GM18861 (cell line): ENCODE measurements around the gene EDC3.
"Not testable (repeated sequence)": the region's sequence is repeated elsewhere in the genome, so short reads cannot be mapped to it uniquely, and the experiment has no call there.

Source experiments
- ATAC-seq: cut with Tn5 transposase; IDR thresholded peaks from one replicate; pipeline ENCODE4 v1.9.1; 2021; ENCODE audit not compliant: unreplicated experiment

EDC3 gene

GRCh38 chr15:74710319-74711094, 14.7 kb upstream of the EDC3 start:
- no peak for ATAC-seq

GRCh38 chr15:74709892-74710291, 14.1 kb upstream of the EDC3 start:
- no peak for ATAC-seq

GRCh38 chr15:74709011-74709410, 13.2 kb upstream of the EDC3 start:
- no peak for ATAC-seq

- ATAC-seq = no peak
Measured at GRCh38 chr15:74696808-74697207, 984 bp upstream of the EDC3 start.

- peak; percentile 19 for ATAC-seq
Measured at GRCh38 chr15:74696398-74696729, 540 bp upstream of the EDC3 start.

GRCh38 chr15:74692327-74692726, 3.5 kb downstream of the EDC3 start:
- no peak for ATAC-seq

- no peak for ATAC-seq
Measured at GRCh38 chr15:74683758-74684157, 12.1 kb downstream of the EDC3 start.

- ATAC-seq = no peak
Measured at GRCh38 chr15:74682954-74683353, 12.9 kb downstream of the EDC3 start.

- ATAC-seq = no peak
Measured at GRCh38 chr15:74680456-74680855, 15.4 kb downstream of the EDC3 start.

GRCh38 chr15:74676801-74677200, 19.0 kb downstream of the EDC3 start:
- no peak for ATAC-seq

GRCh38 chr15:74674161-74674560, 21.7 kb downstream of the EDC3 start:
- no peak for ATAC-seq

- no peak for ATAC-seq
Measured at GRCh38 chr15:74669627-74670026, 26.2 kb downstream of the EDC3 start.

GRCh38 chr15:74667975-74668374, 27.8 kb downstream of the EDC3 start:
- no peak for ATAC-seq

- ATAC-seq = no peak
Measured at GRCh38 chr15:74664670-74665069, 31.2 kb downstream of the EDC3 start.

- no peak for ATAC-seq
Measured at GRCh38 chr15:74664028-74664616, 31.7 kb downstream of the EDC3 start.

- ATAC-seq = no peak
Measured at GRCh38 chr15:74663303-74664027, 32.4 kb downstream of the EDC3 start.

- no peak for ATAC-seq
Measured at GRCh38 chr15:74662064-74662860, 33.6 kb downstream of the EDC3 start.

- not testable (repeated sequence) for ATAC-seq
Measured at GRCh38 chr15:74661280-74661679, 34.5 kb downstream of the EDC3 start.

- no peak for ATAC-seq
Measured at GRCh38 chr15:74657846-74658245, 38.0 kb downstream of the EDC3 start.

- no peak for ATAC-seq
Measured at GRCh38 chr15:74656935-74657535, 38.8 kb downstream of the EDC3 start.

GRCh38 chr15:74655424-74655823, 40.4 kb downstream of the EDC3 start:
- peak; percentile 46 for ATAC-seq
